ENCODE results near the gene SKAP1.

DNA sequence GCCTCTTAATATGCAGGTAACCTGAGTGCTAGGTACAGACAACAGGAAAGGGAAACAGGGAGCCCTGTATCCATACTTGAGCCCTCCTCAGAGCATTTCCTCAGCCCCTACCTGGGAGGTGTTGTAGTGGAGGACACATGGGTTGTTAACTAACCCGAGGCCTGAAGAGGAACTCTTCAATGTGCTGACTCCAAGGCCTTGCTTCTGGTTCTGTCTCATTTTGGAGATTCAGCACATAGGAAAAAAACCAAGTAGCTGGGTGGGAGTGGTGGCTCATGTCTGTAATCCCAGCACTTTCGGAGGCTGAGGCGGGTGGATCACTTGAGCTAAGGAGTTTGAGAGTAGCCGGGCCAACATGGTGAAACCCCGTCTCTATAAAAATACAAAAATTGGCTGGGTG lies 297.6 kb downstream of the SKAP1 start:
- TF ChIP-seq, protein P1, sequence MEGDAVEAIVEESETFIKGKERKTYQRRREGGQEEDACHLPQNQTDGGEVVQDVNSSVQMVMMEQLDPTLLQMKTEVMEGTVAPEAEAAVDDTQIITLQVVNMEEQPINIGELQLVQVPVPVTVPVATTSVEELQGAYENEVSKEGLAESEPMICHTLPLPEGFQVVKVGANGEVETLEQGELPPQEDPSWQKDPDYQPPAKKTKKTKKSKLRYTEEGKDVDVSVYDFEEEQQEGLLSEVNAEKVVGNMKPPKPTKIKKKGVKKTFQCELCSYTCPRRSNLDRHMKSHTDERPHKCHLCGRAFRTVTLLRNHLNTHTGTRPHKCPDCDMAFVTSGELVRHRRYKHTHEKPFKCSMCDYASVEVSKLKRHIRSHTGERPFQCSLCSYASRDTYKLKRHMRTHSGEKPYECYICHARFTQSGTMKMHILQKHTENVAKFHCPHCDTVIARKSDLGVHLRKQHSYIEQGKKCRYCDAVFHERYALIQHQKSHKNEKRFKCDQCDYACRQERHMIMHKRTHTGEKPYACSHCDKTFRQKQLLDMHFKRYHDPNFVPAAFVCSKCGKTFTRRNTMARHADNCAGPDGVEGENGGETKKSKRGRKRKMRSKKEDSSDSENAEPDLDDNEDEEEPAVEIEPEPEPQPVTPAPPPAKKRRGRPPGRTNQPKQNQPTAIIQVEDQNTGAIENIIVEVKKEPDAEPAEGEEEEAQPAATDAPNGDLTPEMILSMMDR (IDR thresholded peaks at IDR 0.05), result no peak
- TF ChIP-seq POLR2AphosphoS5 (IDR thresholded peaks at IDR 0.05) (no peak), POLR2A (IDR thresholded peaks at IDR 0.05; ENCODE audit: low read depth) (no peak)

Data from esophagus muscularis mucosa (tissue), 3 donors.